Neural cell (in vitro differentiated cells): Measurements from ENCODE around the gene NUCB1. TPM values are rescaled to one million over a fixed set of nuclear protein-coding genes. Genes with fewer than 3 reads are reported as not detected.
"Not testable (repeated sequence)": the region's sequence is repeated elsewhere in the genome, so short reads cannot be mapped to it uniquely, and the experiment has no call there.

ENCODE experiments used
- H2AFZ ChIP-seq: fragments of 200-600, 300-800 bp; sonication (generic), shearing (Covaris generic); 2 replicates; pipeline ENCODE4 v1.6.0; 2014; ENCODE audit warnings: low read depth, mild to moderate bottlenecking, antibody characterized with exemption, low read length, moderate library complexity
- H3F3A ChIP-seq: fragments of 200-600 bp; shearing (Covaris generic); 2 replicates; pipeline ENCODE4 v1.6.1; 2016; ENCODE audit warnings: mild to moderate bottlenecking, moderate library complexity, mixed read lengths, antibody characterized with exemption, low read length; ENCODE audit not compliant: insufficient read depth, poor library complexity, severe bottlenecking
- H3K27ac ChIP-seq: fragments of 200-600, 300-800 bp; sonication (generic), shearing (Covaris generic); 2 replicates; pipeline ENCODE4 v1.5.1; 2014; ENCODE audit warnings: mild to moderate bottlenecking, low read length, moderate library complexity
- H3K27me3 ChIP-seq: fragments of 300-800, 200-600 bp; sonication (generic), shearing (Covaris generic); 2 replicates; pipeline ENCODE4 v1.6.0; 2014; ENCODE audit warnings: mild to moderate bottlenecking, low read depth, low read length, moderate library complexity; ENCODE audit not compliant: insufficient read depth
- H3K36me3 ChIP-seq: fragments of 300-800, 200-600 bp; sonication (generic), shearing (Covaris generic); 2 replicates; pipeline ENCODE4 v1.5.1; 2014; ENCODE audit warnings: mild to moderate bottlenecking, antibody characterized with exemption, low read length, moderate library complexity; ENCODE audit not compliant: insufficient read depth
- H3K4me2 ChIP-seq: fragments of 300-800, 200-600 bp; sonication (generic), shearing (Covaris generic); 2 replicates; pipeline ENCODE4 v1.6.0; 2014; ENCODE audit warnings: mild to moderate bottlenecking, low read length
- H3K4me3 ChIP-seq: fragments of 300-800, 200-600 bp; sonication (generic), shearing (Covaris generic); 2 replicates; pipeline ENCODE4 v1.5.1; 2014; ENCODE audit warnings: mild to moderate bottlenecking, low read length, moderate library complexity
- H3K79me2 ChIP-seq: fragments of 200-600 bp; shearing (Covaris generic); replicated peaks from 2 replicates; pipeline ENCODE4 v1.6.0; 2014; ENCODE audit warnings: mild to moderate bottlenecking, low read length, moderate library complexity; ENCODE audit not compliant: insufficient read depth
- H3K9ac ChIP-seq: fragments of 300-800, 200-600 bp; sonication (generic), shearing (Covaris generic); 2 replicates; pipeline ENCODE4 v1.6.1; 2016; ENCODE audit warnings: mild to moderate bottlenecking, low read length, mixed read lengths
- H3K9me2 ChIP-seq: fragments of 200-600 bp; shearing (Covaris generic); 2 replicates; pipeline ENCODE4 v1.6.1; 2016; ENCODE audit warnings: mild to moderate bottlenecking, low read length, mixed read lengths; ENCODE audit not compliant: insufficient read depth
- H3K9me3 ChIP-seq: fragments of 200-600, 300-800 bp; sonication (generic), shearing (Covaris generic); 2 replicates; pipeline ENCODE4 v1.6.1; 2016; ENCODE audit warnings: mild to moderate bottlenecking, mixed run types, low read length, moderate library complexity, mixed read lengths
- H4K20me1 ChIP-seq: fragments of 200-600 bp; shearing (Covaris generic); 2 replicates; pipeline ENCODE4 v1.6.1; 2016; ENCODE audit warnings: mild to moderate bottlenecking, mixed run types; ENCODE audit not compliant: insufficient read depth
- EP300 ChIP-seq: fragments of 450-650 bp; conservative IDR thresholded peaks from 2 replicates; pipeline ENCODE4 v1.6.1; 2014; ENCODE audit warnings: antibody characterized with exemption, mild to moderate bottlenecking, moderate library complexity; ENCODE audit not compliant: poor library complexity, severe bottlenecking
- EZH2 ChIP-seq: fragments of 200-600, 300-800 bp; shearing (Covaris generic), sonication (generic); IDR thresholded peaks from 2 replicates; pipeline ENCODE4 v1.6.1; 2014; ENCODE audit warnings: antibody characterized with exemption, low read length, borderline replicate concordance, mild to moderate bottlenecking; ENCODE audit not compliant: insufficient read depth, poor library complexity, severe bottlenecking
- MXI1 ChIP-seq: fragments of 450-650 bp; conservative IDR thresholded peaks from 2 replicates; pipeline ENCODE4 v1.6.1; 2014; ENCODE audit warnings: antibody characterized with exemption, mild to moderate bottlenecking; ENCODE audit not compliant: poor library complexity, severe bottlenecking
- POLR2AphosphoS5 ChIP-seq: IDR thresholded peaks from 2 replicates; pipeline ENCODE4 v1.6.1; 2012
- RAD21 ChIP-seq: fragments of 450-650 bp; conservative IDR thresholded peaks from 2 replicates; pipeline ENCODE4 v1.6.1; 2014; ENCODE audit warnings: antibody characterized with exemption, mild to moderate bottlenecking, moderate library complexity
- SMC3 ChIP-seq: fragments of 450-650 bp; conservative IDR thresholded peaks from 2 replicates; pipeline ENCODE4 v1.6.1; 2014; ENCODE audit warnings: antibody characterized with exemption, mild to moderate bottlenecking, moderate library complexity; ENCODE audit not compliant: poor library complexity
- TAF1 ChIP-seq: IDR thresholded peaks from 2 replicates; pipeline ENCODE4 v1.6.1; 2012; ENCODE audit warnings: low read depth
- polyA plus RNA-seq: library from polyadenylated mRNA; depleted of rRNA; stranded (reverse); fragments of >200 nt; gene quantifications from 2 replicates; pipeline ENCODE4 v1.2.3, GENCODE V29; 2014
- TF ChIP-seq, protein P1 (sequence below): IDR thresholded peaks from 2 replicates; pipeline ENCODE4 v1.6.1; 2012; ENCODE audit warnings: borderline replicate concordance
- TF ChIP-seq, protein P2 (sequence below): fragments of 450-650 bp; IDR thresholded peaks from 2 replicates; pipeline ENCODE4 v1.5.1; 2014; ENCODE audit warnings: antibody characterized with exemption, mild to moderate bottlenecking, moderate library complexity; ENCODE audit not compliant: poor library complexity, severe bottlenecking

NUCB1 gene
- polyA plus RNA-seq, 1 donor from 2014 or later: 80.0 TPM

DNA sequence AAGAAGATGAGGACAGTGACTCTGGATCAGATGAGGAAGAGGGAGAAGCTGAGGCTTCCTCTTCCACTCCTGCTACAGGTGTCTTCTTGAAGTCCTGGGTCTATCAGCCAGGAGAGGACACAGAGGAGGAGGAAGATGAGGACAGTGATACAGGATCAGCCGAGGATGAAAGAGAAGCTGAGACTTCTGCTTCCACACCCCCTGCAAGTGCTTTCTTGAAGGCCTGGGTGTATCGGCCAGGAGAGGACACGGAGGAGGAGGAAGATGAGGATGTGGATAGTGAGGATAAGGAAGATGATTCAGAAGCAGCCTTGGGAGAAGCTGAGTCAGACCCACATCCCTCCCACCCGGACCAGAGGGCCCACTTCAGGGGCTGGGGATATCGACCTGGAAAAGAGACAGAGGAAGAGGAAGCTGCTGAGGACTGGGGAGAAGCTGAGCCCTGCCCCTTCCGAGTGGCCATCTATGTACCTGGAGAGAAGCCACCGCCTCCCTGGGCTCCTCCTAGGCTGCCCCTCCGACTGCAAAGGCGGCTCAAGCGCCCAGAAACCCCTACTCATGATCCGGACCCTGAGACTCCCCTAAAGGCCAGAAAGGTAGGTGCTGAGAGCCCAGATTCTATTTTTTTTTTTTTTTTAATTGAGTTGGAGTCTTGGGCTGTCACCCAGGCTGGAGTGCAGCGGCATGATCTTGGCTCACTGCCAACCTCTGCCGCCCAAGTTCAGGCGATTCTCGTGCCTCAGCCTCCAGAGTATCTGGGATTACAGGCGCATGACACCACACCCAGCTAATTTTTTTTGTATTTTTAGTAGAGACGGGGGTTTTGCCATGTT, 25.6 kb upstream of the NUCB1 start:
- Histone ChIP-seq H3K9ac (peak overlapping the region; percentile 75), H3K36me3 (peaks cover 6% of the 10 kb centered on the region), H4K20me1 (no peaks in the 10 kb centered on the region), H3K4me2 (peak overlapping the region; percentile 77), H2AFZ (no peak overlapping the region), H3K9me3 (no peaks in the 10 kb centered on the region), H3K27me3 (no peaks in the 10 kb centered on the region), H3F3A (peaks cover 3% of the 10 kb centered on the region), H3K9me2 (no peaks in the 10 kb centered on the region), H3K79me2 (peaks cover 37% of the 10 kb centered on the region), H3K27ac (peak overlapping the region; percentile 90), H3K4me3 (peak overlapping the region; percentile 84)
- TF ChIP-seq POLR2AphosphoS5 (no peak), EP300 (no peak), SMC3 (no peak), EZH2 (no peak), MXI1 (no peak), TAF1 (no peak), RAD21 (no peak)
- TF ChIP-seq, protein P1, sequence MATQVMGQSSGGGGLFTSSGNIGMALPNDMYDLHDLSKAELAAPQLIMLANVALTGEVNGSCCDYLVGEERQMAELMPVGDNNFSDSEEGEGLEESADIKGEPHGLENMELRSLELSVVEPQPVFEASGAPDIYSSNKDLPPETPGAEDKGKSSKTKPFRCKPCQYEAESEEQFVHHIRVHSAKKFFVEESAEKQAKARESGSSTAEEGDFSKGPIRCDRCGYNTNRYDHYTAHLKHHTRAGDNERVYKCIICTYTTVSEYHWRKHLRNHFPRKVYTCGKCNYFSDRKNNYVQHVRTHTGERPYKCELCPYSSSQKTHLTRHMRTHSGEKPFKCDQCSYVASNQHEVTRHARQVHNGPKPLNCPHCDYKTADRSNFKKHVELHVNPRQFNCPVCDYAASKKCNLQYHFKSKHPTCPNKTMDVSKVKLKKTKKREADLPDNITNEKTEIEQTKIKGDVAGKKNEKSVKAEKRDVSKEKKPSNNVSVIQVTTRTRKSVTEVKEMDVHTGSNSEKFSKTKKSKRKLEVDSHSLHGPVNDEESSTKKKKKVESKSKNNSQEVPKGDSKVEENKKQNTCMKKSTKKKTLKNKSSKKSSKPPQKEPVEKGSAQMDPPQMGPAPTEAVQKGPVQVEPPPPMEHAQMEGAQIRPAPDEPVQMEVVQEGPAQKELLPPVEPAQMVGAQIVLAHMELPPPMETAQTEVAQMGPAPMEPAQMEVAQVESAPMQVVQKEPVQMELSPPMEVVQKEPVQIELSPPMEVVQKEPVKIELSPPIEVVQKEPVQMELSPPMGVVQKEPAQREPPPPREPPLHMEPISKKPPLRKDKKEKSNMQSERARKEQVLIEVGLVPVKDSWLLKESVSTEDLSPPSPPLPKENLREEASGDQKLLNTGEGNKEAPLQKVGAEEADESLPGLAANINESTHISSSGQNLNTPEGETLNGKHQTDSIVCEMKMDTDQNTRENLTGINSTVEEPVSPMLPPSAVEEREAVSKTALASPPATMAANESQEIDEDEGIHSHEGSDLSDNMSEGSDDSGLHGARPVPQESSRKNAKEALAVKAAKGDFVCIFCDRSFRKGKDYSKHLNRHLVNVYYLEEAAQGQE: no peak
- TF ChIP-seq, protein P2, sequence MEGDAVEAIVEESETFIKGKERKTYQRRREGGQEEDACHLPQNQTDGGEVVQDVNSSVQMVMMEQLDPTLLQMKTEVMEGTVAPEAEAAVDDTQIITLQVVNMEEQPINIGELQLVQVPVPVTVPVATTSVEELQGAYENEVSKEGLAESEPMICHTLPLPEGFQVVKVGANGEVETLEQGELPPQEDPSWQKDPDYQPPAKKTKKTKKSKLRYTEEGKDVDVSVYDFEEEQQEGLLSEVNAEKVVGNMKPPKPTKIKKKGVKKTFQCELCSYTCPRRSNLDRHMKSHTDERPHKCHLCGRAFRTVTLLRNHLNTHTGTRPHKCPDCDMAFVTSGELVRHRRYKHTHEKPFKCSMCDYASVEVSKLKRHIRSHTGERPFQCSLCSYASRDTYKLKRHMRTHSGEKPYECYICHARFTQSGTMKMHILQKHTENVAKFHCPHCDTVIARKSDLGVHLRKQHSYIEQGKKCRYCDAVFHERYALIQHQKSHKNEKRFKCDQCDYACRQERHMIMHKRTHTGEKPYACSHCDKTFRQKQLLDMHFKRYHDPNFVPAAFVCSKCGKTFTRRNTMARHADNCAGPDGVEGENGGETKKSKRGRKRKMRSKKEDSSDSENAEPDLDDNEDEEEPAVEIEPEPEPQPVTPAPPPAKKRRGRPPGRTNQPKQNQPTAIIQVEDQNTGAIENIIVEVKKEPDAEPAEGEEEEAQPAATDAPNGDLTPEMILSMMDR: no peak

DNA sequence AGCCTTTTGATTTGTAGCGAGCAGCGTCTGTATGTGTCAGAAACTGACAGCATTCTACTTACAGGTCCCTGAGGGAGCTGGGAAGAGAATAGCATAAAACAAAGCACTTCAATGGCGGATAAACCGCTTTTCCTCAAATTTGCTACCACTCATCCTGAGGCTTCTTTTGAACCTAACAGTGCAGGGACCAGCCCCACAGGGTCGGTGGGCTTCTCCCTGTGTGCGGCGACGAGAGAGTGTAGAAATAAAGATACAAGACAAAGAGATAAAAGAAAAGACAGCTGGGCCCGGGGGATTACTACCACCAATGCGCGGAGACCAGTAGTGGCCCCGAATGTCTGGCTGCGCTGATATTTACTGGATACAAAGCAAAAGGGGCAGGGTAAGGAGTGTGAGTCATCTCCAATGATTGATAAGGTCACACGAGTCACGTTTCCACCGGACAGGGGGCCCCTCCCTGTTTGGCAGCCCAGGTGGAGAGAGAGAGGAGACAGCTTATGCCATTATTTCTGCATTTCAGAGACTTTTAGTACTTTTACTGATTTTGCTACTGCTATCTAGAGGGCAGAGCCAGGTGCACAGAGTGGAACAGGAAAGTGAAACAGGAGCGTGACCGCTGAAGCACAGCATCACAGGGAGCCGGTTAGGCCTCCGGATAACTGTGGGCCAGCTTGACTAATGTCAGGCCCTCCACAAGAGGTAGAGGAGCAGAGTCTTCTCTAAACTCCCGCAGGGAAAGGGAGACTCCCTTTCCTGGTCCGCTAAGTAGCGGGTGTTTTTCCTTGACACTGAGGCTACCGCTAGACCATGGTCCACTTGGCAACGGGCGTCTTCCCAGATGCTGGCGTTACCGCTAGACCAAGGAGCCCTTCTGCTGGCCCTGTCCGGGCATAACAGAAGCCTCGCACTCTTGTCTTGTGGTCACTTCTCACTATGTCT, 23.8 kb upstream of the NUCB1 start:
- not testable (repeated sequence) for H3K9me3 ChIP-seq, H2AFZ ChIP-seq, H3K9me2 ChIP-seq, H3F3A ChIP-seq, H3K36me3 ChIP-seq, H3K27me3 ChIP-seq, H4K20me1 ChIP-seq
- peak; percentile 48 for TF ChIP-seq EP300
- peak; percentile 23 for TF ChIP-seq POLR2AphosphoS5
- Histone ChIP-seq H3K79me2 (peaks cover 37% of the 10 kb centered on the region), H3K27ac (peak overlapping the region; percentile 90), H3K9ac (peak overlapping the region; percentile 75), H3K4me2 (peak overlapping the region; percentile 82), H3K4me3 (peak overlapping the region; percentile 84)
